Sciatic nerve (tissue), 2 donors: Measurements from ENCODE around the gene ZCCHC4. TPM values are rescaled to one million over a fixed set of nuclear protein-coding genes. Genes with fewer than 3 reads are reported as not detected.

Experiments
- ATAC-seq: fragments of 200-7000 bp; cut with Tn5 transposase; one replicate; pipeline ENCODE4 v1.9.1; 2020; ENCODE audit warnings: mild to moderate bottlenecking, moderate library complexity
- DNase-seq: peaks from one replicate; pipeline ENCODE4 v3.0.0-alpha.2; 2020; ENCODE audit warnings: low spot score
- intact Hi-C: fragments of 100-400 bp; cut with DNase I; formaldehyde crosslinking; loops from one replicate; pipeline ENCODE4 v1.14.2; 2022
- total RNA-seq: library from RNA; stranded (reverse); fragmentation: NEBNext Ultra II Directional; extraction: Animal tissue kit (Norgen Biotek cat#: 25700); gene quantifications from one replicate; pipeline ENCODE4 v1.2.1, GENCODE V29; 2021
- donor health status: DM: no; HTN: no; CAD: no.
- donor health status: DM: no; HTN: no; CAD: no.

The ZCCHC4 gene
- 13.9 TPM for total RNA-seq

DNA sequence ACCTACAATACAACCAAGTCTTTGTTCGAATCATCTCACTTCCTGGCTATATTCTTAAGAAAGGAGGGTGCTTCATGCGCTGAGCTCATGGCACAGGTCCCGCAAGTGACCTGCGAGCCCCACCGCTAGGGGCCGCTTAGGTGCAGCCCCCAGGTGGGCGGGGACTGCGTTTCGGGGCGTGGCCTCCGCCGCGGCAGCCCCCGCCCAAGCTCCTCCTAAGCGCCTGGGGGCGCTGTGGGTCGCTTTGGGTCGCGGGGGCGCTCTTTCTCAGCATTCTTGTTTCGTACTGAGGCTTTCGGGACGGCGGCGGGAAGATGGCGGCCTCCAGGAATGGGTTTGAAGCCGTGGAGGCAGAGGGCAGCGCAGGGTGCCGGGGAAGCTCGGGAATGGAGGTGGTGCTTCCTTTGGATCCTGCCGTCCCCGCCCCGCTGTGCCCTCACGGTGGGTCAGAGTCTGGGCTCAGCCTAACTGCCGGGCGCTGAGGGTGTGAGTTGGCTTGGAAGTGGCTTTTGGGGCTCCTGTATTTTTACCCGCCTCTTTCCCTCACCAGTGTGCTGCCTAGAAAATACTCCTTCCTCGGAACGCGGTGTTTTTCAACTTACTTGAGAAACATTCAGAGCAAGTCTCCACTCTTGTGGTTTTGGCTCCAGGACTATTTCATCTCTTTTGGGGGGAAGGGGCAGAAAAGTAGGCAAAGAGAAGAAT is at the start of gene ZCCHC4:
Gene ZCCHC4 (plus strand): TSS at position 279 of the 705 bp plus-strand sequence. CDS start 36 bp downstream, at position 315.
- peak; percentile 95 for DNase-seq
- intact Hi-C loops, result no loop called here
- ATAC-seq, result peak; percentile 98

GRCh38 chr4:25271866-25272265 is 40.7 kb upstream of the ZCCHC4 start:
- DNase-seq, result no peak
- intact Hi-C loops, result no loop called here
- no peak for ATAC-seq

GRCh38 chr4:25280210-25280609 is 32.4 kb upstream of the ZCCHC4 start:
- DNase-seq (no peak), ATAC-seq (no peak)
- intact Hi-C loops, result no loop called here

GRCh38 chr4:25283948-25284347 is 28.6 kb upstream of the ZCCHC4 start:
- intact Hi-C loops, result no loop called here
- DNase-seq, result no peak
- no peak for ATAC-seq

DNA sequence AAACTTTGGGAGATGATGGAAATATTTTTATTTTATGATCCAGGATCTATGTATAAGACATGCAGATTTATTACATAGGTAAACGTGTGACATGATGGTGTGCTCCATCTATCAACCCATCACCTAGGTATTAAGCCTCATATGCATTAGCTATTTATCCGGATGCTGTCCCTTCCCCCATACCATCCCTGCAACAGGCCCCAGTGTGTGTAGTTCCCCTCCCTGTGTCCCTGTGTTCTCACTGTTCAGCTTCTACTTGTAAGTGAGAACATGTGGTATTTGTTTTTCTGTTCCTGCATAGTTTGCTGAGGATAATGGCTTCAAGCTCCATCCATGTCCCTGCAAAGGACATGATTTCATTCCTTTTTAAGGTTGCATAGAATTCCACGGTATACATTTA is 28.1 kb upstream of the ZCCHC4 start:
- DNase-seq (no peak), ATAC-seq (no peak)
- intact Hi-C loops, result no loop called here

DNA sequence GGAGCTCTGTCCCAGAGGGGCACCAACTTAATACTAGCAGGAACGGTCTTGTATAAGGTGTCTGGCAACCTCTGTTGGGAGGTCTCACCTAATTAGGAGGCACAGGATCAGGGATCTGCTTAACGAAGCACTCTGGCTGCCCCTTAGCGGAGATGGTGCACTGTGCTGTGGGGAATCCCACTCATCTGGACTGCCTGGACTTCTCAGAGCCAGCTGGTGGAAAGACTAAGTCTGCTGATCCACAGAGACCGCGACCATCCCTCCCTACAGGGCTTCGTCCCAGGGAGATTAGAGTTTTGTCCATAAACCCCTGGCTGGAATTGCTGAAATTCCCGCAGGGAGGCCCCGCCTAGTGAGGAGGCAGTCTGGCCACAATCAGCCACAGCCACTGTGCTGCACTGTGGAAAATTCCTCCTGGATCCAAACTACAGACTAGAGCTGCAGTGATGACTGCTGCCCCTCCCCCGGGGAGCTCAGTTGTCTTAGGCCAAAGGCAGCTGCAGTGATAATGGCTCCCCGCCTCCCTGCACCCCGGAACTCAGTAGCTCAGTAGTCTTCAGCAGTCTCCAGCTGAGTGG is 22.0 kb upstream of the ZCCHC4 start:
- ATAC-seq (no peak), DNase-seq (no peak)
- intact Hi-C loops, result no loop called here

- intact Hi-C loops, result no loop called here
- DNase-seq (no peak), ATAC-seq (no peak)
Measured at GRCh38 chr4:25291158-25291733, 21.3 kb upstream of the ZCCHC4 start.

DNA sequence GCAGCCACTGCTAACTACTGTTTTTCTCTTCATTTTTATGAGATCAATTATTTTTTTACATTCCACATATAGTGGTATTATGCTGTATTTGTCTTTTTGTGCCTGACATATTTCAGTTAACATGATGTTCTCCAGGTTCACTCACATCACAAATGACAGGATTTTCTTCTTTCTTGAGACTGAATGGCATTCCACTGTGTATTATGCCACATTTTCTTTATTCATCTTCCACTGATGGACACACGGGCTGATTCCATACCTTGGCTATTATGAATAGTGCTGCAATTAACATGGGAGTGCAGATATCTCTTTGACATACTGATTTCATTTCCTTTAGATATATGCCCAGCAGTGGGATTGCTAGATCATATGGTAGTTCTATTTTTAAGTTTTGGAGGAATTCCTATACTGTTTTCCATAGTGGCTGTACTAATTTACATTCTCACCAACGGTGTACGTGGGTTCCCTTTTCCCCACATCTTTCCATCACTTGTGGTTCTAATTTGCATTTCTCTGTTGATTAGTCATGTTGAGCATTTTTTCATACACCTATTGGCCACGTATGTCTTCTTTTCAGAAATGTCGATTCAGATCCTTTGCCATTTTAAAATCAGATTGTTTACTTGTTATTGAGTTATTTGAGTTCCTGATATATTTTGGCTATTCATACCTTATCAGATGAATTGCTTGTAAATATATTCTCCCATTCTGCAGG is 14.9 kb upstream of the ZCCHC4 start:
- DNase-seq, result no peak
- intact Hi-C loops, result no loop called here
- ATAC-seq, result no peak

DNA sequence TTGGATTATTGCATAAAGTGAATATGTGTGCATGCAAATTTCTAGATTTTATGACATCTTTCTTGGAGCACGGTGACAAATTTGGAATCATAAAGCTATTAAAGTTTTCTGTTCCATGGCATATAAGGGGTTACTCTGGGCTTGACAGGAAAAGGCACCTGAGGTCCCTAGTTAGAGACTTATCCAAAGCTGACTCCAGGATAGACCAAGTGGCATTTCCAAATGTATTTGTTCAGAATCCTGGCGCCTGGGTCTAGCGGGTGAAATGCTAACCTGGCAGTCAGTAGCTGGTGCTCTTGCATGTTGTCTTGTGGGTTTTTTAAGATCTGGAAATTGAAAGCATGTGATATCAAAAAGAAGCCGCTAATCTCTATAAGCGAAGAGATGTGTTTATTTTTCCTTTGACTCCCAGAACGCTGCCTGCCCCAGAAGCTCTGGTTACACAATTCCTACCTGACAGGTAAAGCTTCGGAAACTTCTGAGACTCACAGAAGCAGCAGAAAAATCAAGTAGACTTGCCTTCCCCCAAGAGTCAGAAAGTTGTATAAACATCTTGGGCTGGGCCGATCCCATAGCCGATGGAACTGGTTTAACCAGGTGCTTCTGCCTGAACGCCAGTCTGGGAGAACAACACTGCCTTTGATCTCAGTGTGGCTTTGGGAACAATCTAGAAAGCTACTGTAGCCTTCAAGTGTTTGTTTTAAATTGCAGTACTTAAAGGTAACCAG is 12.9 kb upstream of the ZCCHC4 start:
- intact Hi-C loops, result no loop called here
- ATAC-seq (no peak), DNase-seq (no peak)

DNA sequence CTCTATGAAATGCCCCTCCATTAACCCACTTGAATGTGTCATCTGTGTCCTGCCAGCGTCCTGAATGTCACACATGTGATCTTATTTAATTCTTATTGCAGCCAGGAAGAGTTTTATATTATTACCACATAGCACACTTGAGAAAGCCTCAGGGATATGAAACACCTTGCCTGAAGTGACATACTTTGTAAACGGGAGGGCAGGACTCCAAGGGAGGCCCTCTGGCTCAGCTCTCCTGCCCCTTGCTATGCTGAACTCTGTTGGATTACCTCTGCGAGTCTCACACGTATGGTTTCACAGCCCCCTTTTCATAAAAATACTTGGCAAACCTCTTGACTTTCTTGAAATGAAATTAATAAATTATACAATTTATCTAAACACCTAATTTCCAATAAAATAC is 11.1 kb upstream of the ZCCHC4 start:
- DNase-seq (no peak), ATAC-seq (no peak)

GRCh38 chr4:25302626-25303025 is 9.9 kb upstream of the ZCCHC4 start:
- no peak for DNase-seq
- intact Hi-C loops, result no loop called here
- no peak for ATAC-seq

More for the DNA sequence above, 11.1 kb upstream of the ZCCHC4 start:
- intact Hi-C loops, result no loop called here

DNA sequence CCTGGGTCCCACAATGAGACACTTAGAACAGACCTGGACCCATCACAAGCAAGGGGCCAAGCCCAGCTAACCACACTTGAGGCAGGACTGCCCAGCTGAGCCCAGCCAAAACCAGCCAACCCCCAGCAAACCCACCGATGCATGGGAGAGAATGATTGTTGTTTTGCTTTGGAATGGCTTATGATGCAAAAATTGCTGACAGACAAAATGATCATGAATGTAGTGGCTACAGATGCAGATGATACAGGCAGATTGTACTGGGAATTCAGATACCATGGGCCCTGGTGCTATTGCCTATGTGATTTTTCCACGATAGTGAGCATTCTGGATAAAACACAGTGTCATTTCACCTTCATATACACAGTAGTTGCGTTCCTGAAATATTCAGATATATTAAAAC is 9.0 kb upstream of the ZCCHC4 start:
- intact Hi-C loops, result no loop called here
- DNase-seq, result no peak
- ATAC-seq, result no peak

GRCh38 chr4:25306518-25307057 is 6.0 kb upstream of the ZCCHC4 start:
- intact Hi-C loops, result no loop called here
- no peak for DNase-seq
- no peak for ATAC-seq

DNA sequence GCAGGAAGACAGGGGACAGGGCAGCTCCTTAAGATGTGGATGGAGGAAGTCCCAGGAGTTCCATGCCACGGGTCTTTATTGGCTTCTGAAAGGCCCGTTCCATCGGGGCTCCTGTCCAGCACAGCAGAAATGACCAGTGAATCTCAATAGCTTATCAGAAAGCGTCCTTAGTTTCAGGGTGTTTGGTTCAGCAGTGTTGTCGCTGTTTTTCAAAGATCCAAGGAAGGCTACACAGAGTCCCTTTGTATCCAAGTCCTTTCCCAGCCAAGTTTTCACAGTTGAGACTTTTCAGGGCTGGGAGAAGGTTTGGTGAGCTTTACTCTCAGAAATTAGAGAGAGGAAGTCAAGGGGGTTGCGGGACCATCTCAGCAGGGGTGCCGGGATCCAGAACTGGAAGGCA is 5.0 kb upstream of the ZCCHC4 start:
- intact Hi-C loops, result no loop called here
- ATAC-seq, result peak; percentile 10
- no peak for DNase-seq

DNA sequence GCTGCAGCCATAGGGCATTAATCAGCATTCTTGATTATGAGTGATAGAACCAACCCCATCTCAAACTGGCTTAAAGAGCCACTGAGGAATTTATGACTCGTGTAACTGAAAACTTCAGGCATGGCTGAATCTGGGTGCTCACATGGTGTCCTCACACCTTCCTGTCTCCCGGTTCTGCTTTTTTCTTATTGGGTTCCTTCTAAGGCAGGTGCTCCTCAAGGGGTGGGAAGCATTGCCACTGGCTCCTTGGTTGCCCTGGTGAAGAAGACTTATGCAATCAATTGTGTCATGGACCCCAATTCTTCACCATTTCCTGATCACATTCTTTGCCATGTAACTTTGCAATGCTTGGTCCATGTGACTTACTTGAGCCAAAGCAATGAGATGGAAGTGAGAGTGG is 4.3 kb upstream of the ZCCHC4 start:
- ATAC-seq, result no peak
- intact Hi-C loops, result no loop called here
- DNase-seq, result no peak

DNA sequence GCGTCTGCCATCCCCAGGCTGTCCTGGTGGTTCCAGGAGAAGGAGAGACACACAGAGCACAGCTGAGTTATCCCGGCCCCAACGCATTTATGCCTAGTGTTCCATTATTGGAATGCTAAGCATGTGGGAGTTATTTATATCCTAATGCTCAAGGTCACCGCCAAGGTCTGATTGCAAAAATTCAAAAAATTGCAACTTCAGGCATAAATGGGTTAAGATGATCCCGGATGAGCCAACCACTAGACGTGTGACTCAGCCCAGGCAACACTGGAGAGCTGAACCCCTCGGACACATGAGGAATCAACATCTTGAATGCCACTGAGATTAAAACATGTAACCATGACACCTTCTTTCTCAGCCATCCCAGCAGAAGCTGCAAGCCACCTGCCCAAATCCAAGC is 3.8 kb upstream of the ZCCHC4 start:
- ATAC-seq (no peak), DNase-seq (no peak)
- intact Hi-C loops, result no loop called here

DNA sequence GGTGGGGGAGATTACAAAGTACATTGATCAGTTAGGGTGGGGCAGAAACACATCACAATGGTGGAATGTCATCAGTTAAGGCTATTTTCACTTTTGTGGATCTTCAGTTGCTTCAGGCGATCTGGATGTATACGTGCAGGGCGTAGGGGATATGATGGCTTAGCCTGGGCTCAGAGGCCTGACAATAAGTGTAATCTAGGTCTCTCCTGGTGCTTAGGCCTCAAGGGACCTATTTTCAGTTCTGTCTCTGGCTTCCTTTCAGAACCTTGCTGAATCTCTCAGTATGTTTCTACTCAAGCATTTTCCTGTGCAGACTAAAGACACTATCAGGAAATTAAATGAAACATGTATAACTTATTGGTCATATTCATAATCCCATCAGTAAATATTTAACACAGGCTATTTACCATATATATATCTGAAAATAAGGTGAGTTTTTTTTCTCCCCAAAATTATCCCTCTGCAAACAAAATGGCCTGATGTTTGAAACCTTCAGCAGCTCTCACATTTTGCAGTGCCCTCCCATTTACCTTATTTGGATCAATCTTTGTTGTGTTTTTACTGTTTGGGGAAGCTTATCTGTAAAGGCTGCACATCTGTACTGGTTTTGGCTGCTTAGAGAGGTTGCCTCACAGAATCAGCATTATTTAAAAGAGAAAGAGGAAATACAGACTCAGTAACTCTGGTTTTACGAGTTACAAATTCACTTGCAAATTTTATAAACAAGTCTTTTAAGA is 2.3 kb upstream of the ZCCHC4 start:
- intact Hi-C loops, result no loop called here
- ATAC-seq (no peak), DNase-seq (no peak)

DNA sequence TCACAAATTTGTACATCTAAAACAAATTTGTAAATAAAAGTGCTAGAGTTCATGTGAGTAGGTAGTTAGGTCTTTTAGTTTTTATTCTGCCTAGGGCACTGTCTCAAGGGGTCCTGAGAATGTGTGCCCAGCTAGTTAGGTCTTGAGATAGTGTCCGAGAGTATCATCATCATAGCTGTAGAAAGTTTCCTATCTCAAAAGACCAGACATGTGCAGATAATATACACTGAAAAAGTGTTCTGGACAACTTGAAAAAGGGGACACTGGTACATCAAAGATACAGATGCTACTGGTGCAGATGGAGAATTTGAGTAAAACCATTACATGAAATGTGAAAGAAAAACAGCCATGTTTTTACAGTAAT is 1.8 kb upstream of the ZCCHC4 start:
- ATAC-seq, result no peak
- intact Hi-C loops, result no loop called here
- DNase-seq, result no peak
